Measurements from ENCODE around the gene HS3ST3A1.
A peak's percentile ranks its signal among the peaks of the same experiment; 100 is the strongest.

The HS3ST3A1 gene

GRCh38 chr17:13597723-13598347 lies 3.9 kb downstream of the HS3ST3A1 start:
- DNase-seq, result peak in 4 of 6 experiments; percentile 3 to 38 (median 22)

- DNase-seq, result no peak
These were observed 5.3 kb downstream of the HS3ST3A1 start for GRCh38 chr17:13596241-13596923.

GRCh38 chr17:13595599-13595899 lies 6.2 kb downstream of the HS3ST3A1 start:
- no peak for DNase-seq

- DNase-seq, result peak; percentile 44 to 89 (median 72)
These were observed 6.7 kb downstream of the HS3ST3A1 start for GRCh38 chr17:13594762-13595598.

- no peak for DNase-seq
These were observed 7.4 kb downstream of the HS3ST3A1 start for GRCh38 chr17:13594310-13594709.

GRCh38 chr17:13593757-13594156 lies 8.0 kb downstream of the HS3ST3A1 start:
- no peak for DNase-seq

GRCh38 chr17:13593021-13593751 lies 8.5 kb downstream of the HS3ST3A1 start:
- DNase-seq, result no peak

GRCh38 chr17:13592427-13592826 lies 9.3 kb downstream of the HS3ST3A1 start:
- no peak for DNase-seq

GRCh38 chr17:13590441-13590840 lies 11.3 kb downstream of the HS3ST3A1 start:
- no peak for DNase-seq

GRCh38 chr17:13589658-13590057 lies 12.1 kb downstream of the HS3ST3A1 start:
- no peak for DNase-seq

- DNase-seq, result no peak
These were observed 14.0 kb downstream of the HS3ST3A1 start for GRCh38 chr17:13587487-13588338.

- DNase-seq, result no peak
These were observed 17.0 kb downstream of the HS3ST3A1 start for GRCh38 chr17:13584701-13585080.

- no peak for DNase-seq
These were observed 17.6 kb downstream of the HS3ST3A1 start for GRCh38 chr17:13583996-13584700.

GRCh38 chr17:13582776-13583547 lies 18.8 kb downstream of the HS3ST3A1 start:
- no peak for DNase-seq

- DNase-seq, result no peak
These were observed 19.8 kb downstream of the HS3ST3A1 start for GRCh38 chr17:13581925-13582324.

GRCh38 chr17:13580790-13581189 lies 20.9 kb downstream of the HS3ST3A1 start:
- no peak for DNase-seq

GRCh38 chr17:13576661-13577526 lies 24.8 kb downstream of the HS3ST3A1 start:
- DNase-seq, result no peak

- DNase-seq, result no peak
These were observed 25.8 kb downstream of the HS3ST3A1 start for GRCh38 chr17:13575922-13576419.

- DNase-seq, result no peak
These were observed 26.3 kb downstream of the HS3ST3A1 start for GRCh38 chr17:13575466-13575865.

GRCh38 chr17:13572581-13572980 lies 29.1 kb downstream of the HS3ST3A1 start:
- no peak for DNase-seq
